ENCODE measurements around the gene TOM1L2.

TOM1L2 gene

DNA sequence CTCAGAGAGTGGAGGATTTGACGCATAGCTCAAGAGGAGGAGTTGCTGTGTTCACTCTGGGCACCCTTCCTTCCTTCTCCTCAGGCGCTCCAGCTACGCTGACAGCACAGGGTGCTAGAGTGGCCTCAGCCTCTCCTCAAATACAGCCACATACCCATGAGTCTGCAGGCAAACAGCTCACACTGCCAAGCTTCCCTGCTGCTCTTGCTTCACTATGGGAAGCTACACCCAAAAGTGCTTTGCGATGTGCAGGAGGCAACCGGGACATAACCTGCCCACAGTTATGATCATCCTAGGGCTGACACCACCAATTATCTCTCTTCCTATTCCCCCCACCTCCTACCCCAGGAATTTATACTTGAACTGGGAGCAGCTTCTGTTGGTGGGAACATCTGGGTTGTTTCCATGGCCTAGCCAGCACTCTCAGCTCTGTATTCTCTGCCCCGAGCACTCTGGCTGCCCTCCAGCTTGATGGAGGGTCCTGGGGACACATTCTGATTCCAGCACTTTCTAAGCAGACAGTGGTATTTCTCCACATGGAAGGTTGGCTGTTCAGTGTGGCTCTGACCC lies 95.2 kb downstream of the TOM1L2 start:
- DNase-seq (ENCODE audit: low read depth) = peak; percentile 62

DNA sequence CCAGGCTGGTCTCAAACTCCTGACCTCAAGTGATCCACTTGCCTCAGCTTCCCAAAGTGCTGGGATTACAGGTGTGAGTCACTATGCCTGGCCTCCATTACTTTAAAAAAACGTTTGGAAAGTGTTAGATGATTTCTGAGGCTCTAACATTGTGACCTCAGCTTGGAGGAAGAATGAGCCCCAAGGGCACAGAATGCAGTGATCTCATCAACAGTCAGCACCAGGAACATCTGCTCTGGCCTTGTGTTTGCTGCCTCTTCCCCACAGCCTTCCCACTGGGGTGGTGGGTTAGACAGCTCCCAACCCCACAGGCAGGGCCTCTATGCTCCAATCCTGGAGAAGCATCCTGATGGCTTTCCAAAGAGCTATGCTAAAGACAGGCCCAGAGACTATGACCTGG lies 97.7 kb downstream of the TOM1L2 start:
- peak; percentile 89 for DNase-seq (ENCODE audit: low read depth)

DNA sequence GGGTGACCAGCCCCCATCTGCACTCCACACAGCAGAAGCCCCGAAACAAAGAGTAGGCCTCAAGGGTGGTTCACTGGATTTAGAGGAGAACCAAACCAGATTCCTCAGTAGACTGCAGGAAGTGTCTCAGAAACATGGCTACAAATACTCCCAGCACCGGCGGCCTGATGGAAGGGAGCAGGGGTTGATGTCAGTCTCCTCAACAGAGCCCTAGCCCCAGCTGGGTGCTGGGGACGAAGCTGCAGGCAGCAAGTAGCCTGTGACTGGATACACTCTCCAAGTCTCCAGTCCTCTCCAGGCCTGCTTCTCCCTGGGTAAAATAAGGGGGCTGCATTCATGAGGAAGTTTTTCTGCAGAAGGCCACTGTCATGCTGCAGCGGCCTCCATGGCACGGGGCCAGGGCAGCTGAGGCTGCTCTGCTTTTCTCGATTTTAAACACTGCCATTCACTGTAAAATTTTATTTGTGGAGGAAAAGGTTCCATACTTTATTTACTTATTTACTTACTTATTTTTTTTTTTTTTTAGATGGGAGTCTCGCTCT lies 98.7 kb downstream of the TOM1L2 start:
- no peak for DNase-seq (ENCODE audit: low read depth)

DNA sequence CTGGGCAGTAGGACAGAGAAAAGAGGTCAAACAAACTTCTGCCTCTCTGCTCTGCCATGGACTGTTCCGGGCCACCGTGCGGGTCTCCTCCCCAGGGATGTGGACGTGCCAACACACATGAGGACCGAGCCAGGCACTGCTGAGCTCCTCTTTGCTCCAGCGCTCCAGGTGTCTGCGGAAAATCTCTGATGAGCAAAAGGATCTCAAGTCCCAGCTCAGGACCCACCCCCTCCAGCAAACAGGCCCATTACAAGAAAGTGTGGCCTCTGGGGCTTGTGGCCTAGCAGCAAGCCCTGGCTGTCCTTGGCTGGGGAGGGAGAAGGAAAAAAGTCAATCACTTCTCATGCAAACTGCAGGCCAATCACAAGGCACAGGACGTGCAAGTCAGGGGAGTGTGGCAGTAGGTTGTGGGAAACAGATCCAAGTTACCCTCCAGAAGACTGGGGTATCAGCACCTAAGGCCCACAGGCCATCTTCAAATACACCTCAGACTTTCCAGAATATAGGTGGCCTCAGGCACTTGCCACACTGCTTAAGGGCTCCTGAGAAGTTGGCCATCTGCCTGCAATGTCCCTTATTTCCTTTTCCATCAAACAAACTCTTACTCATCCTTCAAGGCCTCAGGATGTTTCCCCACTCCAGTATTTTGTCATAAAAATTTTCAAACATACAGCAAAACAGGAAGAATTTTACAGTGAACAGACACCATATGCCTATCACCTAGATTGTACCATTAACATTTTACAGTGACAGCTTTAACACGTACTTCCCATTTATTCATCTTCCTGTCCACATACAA lies 99.5 kb downstream of the TOM1L2 start:
- peak; percentile 21 for DNase-seq (ENCODE audit: low read depth)

DNA sequence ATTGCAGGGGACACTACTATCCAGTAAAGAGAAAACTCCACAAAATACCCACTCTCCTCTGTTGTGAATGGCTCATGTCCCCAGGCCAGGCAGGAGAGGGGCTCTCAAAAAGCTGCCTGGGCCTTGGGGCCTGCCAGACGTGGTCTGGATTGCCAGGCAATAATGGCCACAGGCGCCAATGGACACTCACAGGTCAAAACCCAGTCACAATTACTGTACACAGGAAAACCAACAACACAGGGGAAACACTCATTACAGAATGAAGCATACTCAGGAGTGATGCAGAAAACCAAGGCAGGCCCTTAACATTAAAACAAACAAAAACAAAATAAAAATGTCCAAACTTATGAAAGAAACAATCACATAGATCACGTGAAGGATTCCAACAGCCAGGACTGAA lies 100.3 kb downstream of the TOM1L2 start:
- no peak for DNase-seq (ENCODE audit: low read depth)

DNA sequence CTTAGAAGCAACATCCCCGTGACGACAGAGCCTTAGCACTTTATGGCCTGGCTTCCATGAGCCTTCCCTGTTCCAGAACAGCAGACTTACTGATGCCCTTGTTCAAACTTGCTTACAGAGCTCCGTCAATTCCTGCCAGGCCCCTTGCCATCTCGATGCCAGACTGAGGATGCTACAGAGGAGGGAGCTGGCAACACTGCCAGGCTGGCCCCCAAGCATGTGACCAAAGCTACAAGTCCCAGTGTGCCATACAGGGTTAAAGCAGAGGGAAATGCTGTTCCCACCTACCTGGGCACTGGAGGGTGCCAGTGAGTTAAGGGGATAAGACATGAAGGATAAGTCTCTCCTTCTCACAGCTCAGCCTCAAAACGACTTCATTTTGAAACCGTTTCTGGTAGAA lies 102.0 kb downstream of the TOM1L2 start:
- DNase-seq (ENCODE audit: low read depth) = no peak

DNA sequence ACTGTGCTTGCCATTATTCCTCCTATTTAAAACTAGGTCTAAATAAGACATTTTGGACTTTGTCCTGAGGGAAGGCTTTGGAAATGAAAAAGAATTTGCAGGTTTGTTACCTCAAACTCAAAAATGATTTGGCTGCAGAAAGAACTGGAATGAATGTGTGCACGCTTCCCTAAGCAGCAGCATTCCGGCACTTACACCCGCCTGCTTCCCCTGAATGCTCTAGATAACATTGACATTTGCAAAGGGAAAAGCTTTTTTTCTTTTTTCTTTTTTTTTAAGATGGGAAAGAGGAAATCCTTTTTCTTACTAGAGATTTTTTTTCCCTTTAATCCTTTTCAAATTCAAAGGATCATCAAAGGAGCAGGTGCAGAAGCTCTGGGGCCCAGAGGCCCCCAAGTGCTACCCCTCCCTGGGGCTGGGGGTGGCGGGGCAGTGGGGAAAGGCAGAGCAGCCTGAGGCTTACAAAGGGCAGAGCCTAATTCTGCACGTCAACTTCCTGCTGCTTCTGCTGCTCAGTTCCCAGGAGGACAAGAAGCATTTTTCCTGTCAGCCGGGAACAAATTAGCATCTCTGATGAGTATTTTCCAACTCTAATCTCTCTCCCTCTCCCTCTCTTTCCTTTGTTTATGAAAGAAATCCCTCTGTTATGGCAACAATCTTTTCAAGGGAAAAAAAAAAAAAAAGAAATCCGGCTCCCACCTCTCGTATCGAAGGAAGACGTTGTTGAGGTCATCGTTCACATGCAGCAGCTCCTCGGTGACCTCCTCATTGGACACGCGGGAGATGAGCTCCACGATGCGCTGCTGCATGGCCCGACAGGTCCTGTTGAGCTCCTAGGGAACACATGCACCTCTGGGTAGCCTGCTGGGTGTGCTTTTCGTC lies 103.3 kb downstream of the TOM1L2 start:
- no peak for DNase-seq (ENCODE audit: low read depth)

DNA sequence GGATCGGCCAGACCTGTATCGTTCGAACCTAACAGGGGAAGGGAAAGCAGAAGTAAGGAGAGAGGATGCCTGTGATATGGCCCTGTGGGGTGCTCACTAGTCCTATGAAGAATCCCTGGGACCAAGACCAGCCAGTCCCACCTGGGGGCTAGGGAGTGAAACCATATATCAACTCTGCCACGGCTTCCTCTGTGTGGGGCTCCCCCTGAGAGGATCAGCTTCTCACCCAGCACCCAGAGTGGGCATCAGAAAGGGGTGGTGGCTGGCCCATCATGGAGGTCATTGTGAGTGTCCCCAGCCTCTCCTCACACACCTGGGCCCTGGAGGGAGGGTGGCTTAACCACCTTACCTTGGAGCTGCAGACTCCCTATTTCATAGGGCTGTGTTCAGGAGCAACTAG lies 105.3 kb downstream of the TOM1L2 start:
- no peak for DNase-seq (ENCODE audit: low read depth)

DNA sequence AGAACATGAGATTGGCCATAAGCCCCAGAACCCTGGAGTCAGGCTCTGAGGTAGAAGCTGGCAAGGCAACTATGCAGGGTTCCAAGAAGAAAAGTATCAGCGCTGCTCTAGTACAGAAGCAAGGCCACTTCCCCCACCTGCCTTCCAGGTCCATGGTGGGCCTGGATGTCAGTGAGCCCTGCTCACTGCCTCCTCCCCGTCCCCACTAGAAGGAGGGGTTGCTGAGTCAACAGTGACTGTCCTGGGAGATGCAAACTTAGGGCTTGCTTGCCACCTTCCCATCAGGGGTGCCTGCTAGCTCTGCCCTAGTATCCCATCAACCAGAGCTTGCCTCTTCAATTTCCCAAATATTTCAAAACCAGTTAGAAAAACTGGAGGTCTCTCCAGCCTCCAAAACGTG lies 105.8 kb downstream of the TOM1L2 start:
- no peak for DNase-seq (ENCODE audit: low read depth)

DNA sequence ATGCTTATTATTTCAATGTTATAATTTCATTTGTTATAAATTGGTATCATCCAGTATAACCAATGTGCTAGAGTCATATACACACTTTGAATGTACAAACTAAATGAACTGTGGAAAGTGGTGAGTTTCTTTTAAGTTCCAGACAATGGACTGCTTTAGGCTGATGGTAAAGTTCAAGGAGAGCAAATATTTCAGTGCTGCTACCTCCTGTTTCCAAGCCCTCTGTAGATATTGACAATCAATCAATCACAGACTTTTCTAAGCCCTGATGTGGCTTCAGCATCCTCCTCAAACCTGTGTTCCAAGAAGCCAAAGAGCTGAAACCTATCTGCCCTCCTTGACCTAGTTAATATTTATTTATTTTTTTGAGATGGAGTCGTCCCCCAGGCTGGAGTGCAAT lies 107.2 kb downstream of the TOM1L2 start:
- DNase-seq (ENCODE audit: low read depth) = no peak

DNA sequence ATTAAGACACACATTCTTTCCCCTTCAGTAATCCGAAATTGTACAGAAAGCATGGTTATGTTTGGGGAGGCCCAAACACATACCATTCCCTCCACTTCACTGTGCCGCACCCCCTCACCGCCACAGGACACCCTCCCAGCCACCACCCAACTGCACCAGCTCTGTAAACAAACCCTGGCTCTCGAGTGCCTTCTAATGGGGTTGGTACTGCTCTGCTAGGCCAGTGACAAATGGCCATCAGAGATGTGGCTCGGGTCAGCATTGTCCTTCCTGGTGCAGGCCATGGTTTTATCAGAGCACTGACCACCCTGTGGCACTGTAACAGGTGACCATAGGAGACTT lies 111.5 kb downstream of the TOM1L2 start:
- peak; percentile 21 for DNase-seq (ENCODE audit: low read depth)

DNA sequence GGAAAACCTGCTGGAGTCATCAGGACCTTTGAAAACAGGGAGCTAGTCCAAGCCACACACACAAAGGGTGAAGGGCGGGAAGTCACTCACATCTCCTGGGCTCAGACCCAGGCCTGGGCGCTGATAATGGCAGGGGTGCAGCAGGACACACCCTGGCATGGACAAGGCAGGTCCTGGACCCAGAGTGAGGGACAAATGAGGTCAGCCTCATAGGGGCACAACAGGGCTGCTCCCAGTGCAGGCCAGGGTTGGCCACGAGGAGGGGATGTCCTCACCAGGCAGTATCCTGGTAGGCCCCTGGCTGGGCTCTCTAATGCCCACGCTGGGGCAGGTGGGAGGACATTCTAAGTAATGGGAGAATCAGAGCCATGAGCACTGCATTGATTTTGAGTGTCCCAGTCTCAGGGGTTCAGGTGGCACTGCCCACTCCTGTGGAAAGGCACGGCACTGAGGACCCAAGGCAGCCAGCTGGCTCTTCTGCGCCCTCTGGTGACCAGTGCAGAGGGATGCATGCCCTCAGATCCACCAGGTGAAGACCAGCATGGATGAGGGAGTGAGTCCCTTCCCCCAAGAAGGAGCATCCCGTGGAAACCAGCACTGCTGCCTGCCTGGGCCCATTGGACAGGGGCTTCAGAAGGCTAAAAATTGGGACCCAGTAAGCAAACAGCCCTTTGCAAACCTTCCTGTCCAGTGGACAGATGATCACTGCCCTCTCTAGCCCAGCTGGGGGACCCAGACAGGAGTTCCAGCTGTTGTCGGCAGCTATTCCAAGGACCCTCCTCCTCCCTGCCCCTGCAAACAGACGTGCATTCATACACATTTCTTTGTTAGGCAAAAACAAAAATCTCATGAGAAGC lies 112.1 kb downstream of the TOM1L2 start:
- DNase-seq (ENCODE audit: low read depth) = peak; percentile 68

DNA sequence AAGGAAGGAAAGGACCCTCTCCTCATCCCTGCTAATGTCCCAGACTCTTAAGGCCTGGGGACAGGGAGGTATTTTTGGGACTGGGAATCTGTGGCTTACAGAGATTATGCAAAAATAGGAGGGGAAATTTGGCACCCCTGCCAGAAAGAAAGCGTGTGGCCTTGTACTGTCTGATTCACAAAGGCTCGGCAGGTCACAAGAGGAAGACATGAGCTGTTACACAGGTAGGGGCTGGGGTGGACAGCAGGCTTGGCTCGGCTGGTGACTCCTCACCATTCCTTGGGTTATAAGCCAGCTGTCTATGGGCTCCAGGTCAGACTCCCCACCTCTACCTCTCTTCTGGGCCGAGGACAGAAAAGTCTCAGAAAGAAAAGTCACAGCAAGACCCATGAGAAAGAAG lies 114.7 kb downstream of the TOM1L2 start:
- DNase-seq (ENCODE audit: low read depth) = no peak

DNA sequence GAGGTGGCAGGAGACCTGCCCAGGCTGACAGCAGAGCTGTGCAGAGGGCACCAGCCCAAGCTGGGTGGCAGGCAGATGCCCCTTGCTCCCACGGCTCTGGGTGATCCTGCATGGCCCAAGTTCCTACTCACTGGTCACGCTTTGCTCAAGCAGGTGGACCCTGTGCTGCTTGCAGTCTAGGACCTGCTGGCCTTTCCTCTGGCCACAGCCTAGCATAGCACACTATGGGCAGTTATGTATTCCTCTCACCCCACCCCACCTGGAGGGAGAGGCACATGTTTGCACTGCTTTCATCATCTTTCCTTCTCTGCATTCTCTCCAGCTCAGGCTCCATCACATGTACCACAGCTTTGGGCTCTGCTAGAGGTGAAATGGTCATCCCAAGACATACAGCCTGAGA lies 115.8 kb downstream of the TOM1L2 start:
- DNase-seq (ENCODE audit: low read depth) = no peak

DNA sequence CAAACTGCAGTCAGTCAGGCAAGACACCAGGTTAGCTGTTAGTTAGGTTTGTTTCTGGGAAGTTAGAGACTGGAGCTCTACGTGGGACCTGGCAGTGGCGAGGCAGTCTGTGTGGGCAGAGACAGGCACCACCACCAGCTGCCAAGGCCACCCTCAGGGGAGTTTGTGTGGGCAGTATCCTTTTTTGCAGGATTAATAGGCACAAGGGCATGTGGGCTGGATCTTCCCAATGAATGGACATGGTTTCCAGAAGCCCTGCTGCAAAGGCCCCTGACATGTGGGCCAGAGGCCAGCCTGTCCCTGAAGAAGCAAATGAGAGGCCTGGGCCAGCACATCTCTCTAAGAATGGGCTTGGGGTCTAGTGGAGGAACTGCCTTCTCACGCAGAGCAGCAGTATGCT lies 116.2 kb downstream of the TOM1L2 start:
- DNase-seq (ENCODE audit: low read depth) = no peak

DNA sequence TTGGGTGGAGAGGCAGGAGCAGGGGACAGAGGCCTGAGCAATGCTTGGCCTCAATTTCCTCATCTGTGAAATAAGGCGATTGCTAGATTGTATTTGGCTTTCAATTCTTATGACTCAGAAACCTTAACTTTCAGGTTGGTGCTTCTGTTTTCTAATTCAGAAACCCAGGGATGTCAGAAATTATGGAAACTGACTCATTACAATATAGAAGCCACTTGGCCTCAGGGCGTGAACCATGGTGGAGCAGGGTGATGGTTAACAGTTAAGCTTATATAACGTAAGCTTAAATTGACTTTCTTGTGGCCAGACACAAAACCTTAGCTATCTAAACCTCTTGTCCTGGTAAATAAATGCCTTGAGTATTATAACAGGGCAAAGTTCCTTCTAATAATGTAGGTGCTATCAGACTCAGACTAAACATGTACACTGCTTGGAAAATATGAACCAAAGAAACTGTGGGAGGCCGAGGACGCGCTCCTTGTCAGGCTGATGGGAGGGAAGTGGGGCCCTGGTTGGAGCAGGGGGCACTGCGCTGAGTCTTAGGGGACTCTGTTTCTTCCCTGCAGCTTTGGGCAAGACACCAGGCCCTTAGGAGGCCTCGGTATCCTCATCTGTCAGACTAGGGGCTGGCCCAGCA lies 118.3 kb downstream of the TOM1L2 start:
- peak; percentile 67 for DNase-seq (ENCODE audit: low read depth)

DNA sequence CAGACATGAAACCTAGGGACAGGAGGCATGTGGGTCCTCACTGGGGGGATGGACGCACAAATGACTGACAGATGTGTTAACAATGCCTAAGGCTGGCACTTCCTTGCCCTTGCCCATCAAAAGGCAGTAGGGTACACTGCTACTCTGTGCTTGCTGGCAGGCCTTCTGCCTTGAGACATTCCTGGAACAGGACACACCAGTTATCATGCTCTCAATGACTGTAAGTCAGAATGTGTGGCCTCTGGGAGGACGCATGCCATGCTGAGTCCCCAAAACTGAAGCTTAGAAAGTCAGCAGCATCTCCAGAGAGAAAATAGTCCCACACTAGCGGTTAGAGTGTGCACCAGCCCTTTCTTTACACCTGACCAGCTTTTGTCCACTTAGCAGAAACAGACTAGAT lies 119.3 kb downstream of the TOM1L2 start:
- no peak for DNase-seq (ENCODE audit: low read depth)

DNA sequence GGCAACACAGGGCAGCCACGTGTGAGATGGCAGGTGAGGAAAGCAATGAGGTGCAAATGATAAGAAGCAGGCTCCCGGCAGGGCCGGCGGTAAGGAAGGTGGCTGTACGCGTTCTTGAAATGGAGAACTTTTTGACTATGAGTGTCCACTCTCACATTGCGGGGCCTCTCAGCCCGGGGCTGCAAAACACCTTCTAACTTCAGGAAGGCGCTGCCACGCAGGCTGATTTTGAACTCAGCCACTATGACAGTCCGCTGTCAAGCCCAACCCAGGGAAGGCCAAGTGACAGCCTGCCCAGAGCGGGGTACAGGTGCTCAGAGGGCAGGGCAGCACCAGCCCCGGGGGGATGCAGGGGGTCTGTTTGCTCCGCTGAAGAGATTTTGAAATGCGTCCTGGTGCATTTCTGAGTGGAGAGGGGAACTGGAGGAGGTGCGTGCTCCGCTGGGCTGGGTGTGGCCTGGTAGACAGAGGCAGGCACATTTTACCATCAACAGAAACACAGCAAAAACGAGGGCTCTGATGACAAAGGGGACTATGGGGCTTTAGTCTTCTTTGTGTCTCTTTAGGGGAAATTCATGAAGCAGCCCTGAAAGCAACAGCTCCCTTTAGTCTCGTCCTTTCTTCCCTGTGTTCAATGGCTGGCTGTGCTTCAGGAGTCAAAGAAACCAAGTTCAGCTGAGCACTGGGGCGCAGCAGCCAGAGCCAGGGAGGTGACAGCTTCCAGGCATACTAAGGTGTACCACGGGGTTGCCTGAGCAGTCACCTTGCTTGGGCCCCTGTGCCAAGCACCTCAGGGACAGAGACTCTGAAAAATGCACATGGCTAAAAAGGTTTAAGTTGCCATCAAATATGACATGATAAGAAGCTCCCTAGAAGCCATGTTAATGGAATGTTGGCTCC lies 120.8 kb downstream of the TOM1L2 start:
- no peak for DNase-seq (ENCODE audit: low read depth)

DNA sequence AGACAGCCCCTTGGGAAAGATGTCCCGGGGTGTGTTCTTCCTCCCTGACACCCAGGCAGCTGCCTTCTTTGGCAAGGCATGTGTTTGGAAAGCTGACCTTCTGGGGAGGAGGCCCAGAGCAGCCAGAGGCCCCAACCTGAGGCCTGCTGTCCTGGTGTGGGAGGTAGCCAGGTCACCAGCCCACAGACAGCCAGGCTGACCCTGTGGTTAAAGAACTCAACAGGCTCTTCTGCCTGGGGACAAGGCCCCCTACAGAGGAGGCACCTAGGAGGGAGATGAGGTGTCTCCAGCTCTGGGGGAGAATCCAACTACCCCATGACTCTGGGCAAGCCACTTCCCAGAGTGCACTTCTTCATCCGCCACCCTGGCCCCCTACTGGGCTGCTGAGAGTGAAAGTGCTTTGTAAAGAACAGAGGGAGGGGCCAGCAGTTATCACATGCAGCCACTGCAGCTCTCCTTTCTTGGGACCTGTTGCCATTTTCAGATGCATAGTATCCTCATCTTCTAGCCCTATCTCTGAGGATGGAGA lies 122.3 kb downstream of the TOM1L2 start:
- peak; percentile 70 for DNase-seq (ENCODE audit: low read depth)
